Omental fat pad (tissue), 4 donors: ENCODE data around the gene CTIF. TPM values are rescaled to one million over a fixed set of nuclear protein-coding genes. Genes with fewer than 3 reads are reported as not detected.

Experiments used
- ATAC-seq: fragments of 150-250 bp; one replicate; pipeline ENCODE4 v1.9.1; 2016; ENCODE audit warnings: mild to moderate bottlenecking, moderate library complexity; ENCODE audit not compliant: low FRiP score
- DNase-seq: peaks from one replicate; pipeline ENCODE4 v3.0.0-alpha.2; 2019; ENCODE audit warnings: low spot score
- CTCF ChIP-seq, 3 donors: fragments of 450-650 bp; IDR thresholded peaks; one replicate each; pipeline ENCODE4 v1.5.1; 2016 to 2017; ENCODE audit warnings: antibody characterized with exemption in 3 of 3, mild to moderate bottlenecking in 3 of 3, moderate library complexity in 2 of 3
- total RNA-seq, 4 donors: library from RNA; depleted of rRNA; stranded (reverse); fragments of >200 nt; gene quantifications; one replicate each; pipeline ENCODE4 v1.1.0, GENCODE V29; 2016

Gene CTIF
- total RNA-seq, 4 donors from 2014 or later: 57.5 to 94.0 (median 72.4) TPM

- no peak for TF ChIP-seq CTCF (IDR thresholded peaks at IDR 0.05)
- ATAC-seq (no peak), DNase-seq (peak; percentile 13)
Measured at GRCh38 chr18:48803951-48804855, 265.4 kb downstream of the CTIF start.

- peak; percentile 20 for DNase-seq
- TF ChIP-seq CTCF (IDR thresholded peaks at IDR 0.05): no peak
- ATAC-seq: no peak
Measured at GRCh38 chr18:48804856-48805610, 266.2 kb downstream of the CTIF start.

GRCh38 chr18:48805826-48806535 is 267.1 kb downstream of the CTIF start:
- ATAC-seq: no peak
- TF ChIP-seq CTCF (IDR thresholded peaks at IDR 0.05): no peak
- no peak for DNase-seq

- no peak for TF ChIP-seq CTCF (IDR thresholded peaks at IDR 0.05)
Measured at GRCh38 chr18:48806551-48807261, 267.9 kb downstream of the CTIF start.

GRCh38 chr18:48808476-48808875 is 269.6 kb downstream of the CTIF start:
- DNase-seq (no peak), ATAC-seq (no peak)
- no peak for TF ChIP-seq CTCF (IDR thresholded peaks at IDR 0.05)

More at GRCh38 chr18:48806551-48807261, 267.9 kb downstream of the CTIF start:
- ATAC-seq (no peak), DNase-seq (peak; percentile 9)

- ATAC-seq: no peak
- TF ChIP-seq CTCF (IDR thresholded peaks at IDR 0.05): no peak
Measured at GRCh38 chr18:48809365-48809764, 270.5 kb downstream of the CTIF start.

More at GRCh38 chr18:48809365-48809764, 270.5 kb downstream of the CTIF start:
- DNase-seq: no peak
